HepG2 (cell line): ENCODE measurements around the gene WDFY1. TPM values are rescaled to one million over a fixed set of nuclear protein-coding genes. Genes with fewer than 3 reads are reported as not detected.

Experiments
- ARID3A ChIP-seq: IDR thresholded peaks from 2 replicates; pipeline ENCODE4 v1.6.1; 2012; ENCODE audit warnings: low read depth, low read length, improper control_type of control experiment
- CCAR2 ChIP-seq: fragments of 200-400 bp; formaldehyde crosslinking; optimal IDR thresholded peaks from 2 replicates; pipeline ENCODE3; 2018; ENCODE audit warnings: low read depth, mild to moderate bottlenecking, low read length, moderate library complexity
- ELF1 ChIP-seq: sonication (generic); formaldehyde crosslinking; IDR thresholded peaks from 2 replicates; pipeline ENCODE4 v1.4.0; 2020; ENCODE audit warnings: missing genetic modification reagents
- ETS1 ChIP-seq: sonication (generic); formaldehyde crosslinking; IDR thresholded peaks from 2 replicates; pipeline ENCODE4 v1.4.0; 2020; ENCODE audit warnings: missing genetic modification reagents
- ETV6 ChIP-seq: sonication (generic); formaldehyde crosslinking; conservative IDR thresholded peaks from 2 replicates; pipeline ENCODE4 v1.4.0; 2020; ENCODE audit warnings: missing genetic modification reagents
- GPN1 ChIP-seq: sonication (generic); formaldehyde crosslinking; IDR thresholded peaks from 2 replicates; pipeline ENCODE4 v1.5.1; 2020; ENCODE audit warnings: missing genetic modification reagents, borderline replicate concordance
- NFIC ChIP-seq: IDR thresholded peaks from 2 replicates; pipeline ENCODE4 v1.6.1; 2012; ENCODE audit warnings: mild to moderate bottlenecking, low read length, inconsistent platforms
- NFYB ChIP-seq: sonication (generic); formaldehyde crosslinking; IDR thresholded peaks from 2 replicates; pipeline ENCODE4 v1.4.0; 2020; ENCODE audit warnings: missing genetic modification reagents
- PPARG ChIP-seq: conservative IDR thresholded peaks from 2 replicates; pipeline ENCODE4 v1.6.1; 2016; ENCODE audit warnings: missing biosample characterization, missing genetic modification reagents
- SNAI1 ChIP-seq: sonication (generic); formaldehyde crosslinking; IDR thresholded peaks from 2 replicates; pipeline ENCODE4 v1.5.0; 2020; ENCODE audit warnings: mild to moderate bottlenecking, missing genetic modification reagents, borderline replicate concordance
- UBTF ChIP-seq: sonication (generic); formaldehyde crosslinking; IDR thresholded peaks from 2 replicates; pipeline ENCODE4 v1.4.0; 2020; ENCODE audit warnings: mild to moderate bottlenecking, missing genetic modification reagents
- ZC3H13 ChIP-seq: sonication (generic); formaldehyde crosslinking; IDR thresholded peaks from 2 replicates; pipeline ENCODE4 v1.8.1; 2023; ENCODE audit warnings: mild to moderate bottlenecking, missing genetic modification reagents, moderate library complexity
- ZNF101 ChIP-seq: sonication (generic); formaldehyde crosslinking; IDR thresholded peaks from 2 replicates; pipeline ENCODE4 v1.4.0; 2020; ENCODE audit warnings: mild to moderate bottlenecking, low read depth, missing genetic modification reagents, borderline replicate concordance
- ZNF234 ChIP-seq: sonication (generic); formaldehyde crosslinking; conservative IDR thresholded peaks from 2 replicates; pipeline ENCODE4 v1.5.1; 2020; ENCODE audit warnings: mild to moderate bottlenecking, missing genetic modification reagents
- ZNF549 ChIP-seq: sonication (generic); formaldehyde crosslinking; IDR thresholded peaks from 2 replicates; pipeline ENCODE4 v1.5.0; 2020; ENCODE audit warnings: missing genetic modification reagents
- ZSCAN22 ChIP-seq: sonication (generic); formaldehyde crosslinking; IDR thresholded peaks from 2 replicates; pipeline ENCODE4 v1.4.0; 2020; ENCODE audit warnings: mild to moderate bottlenecking, missing genetic modification reagents
- polyA plus RNA-seq, 8 experiments: library from polyadenylated mRNA; depleted of rRNA in 3 of 8; stranded (reverse) in 7 of 8; unstranded in 1 of 8; fragments of >200 nt; fragmentation: Illumina TruSeq in 4 of 8; extraction: Trizol in 4 of 8; gene quantifications; 2 replicates each; pipeline versions ENCODE4 v1.2.1 to v1.2.3, GENCODE V29; 2011 to 2016; ENCODE audit warnings: low read depth in 4 of 8, missing spikeins in 1 of 8, mixed read lengths in 1 of 8; ENCODE audit not compliant: insufficient read depth in 1 of 8
- total RNA-seq, 5 experiments: library from RNA; depleted of rRNA; stranded (reverse); fragments of >200 nt; fragmentation: Illumina TruSeq; extraction: Trizol; gene quantifications; 2 replicates each; pipeline ENCODE4 v1.2.3, GENCODE V29; 2016; ENCODE audit warnings: low read depth in 1 of 5
- TF ChIP-seq, protein P1 (sequence below): sonication (generic); formaldehyde crosslinking; IDR thresholded peaks from 2 replicates; pipeline ENCODE4 v1.4.0; 2020; ENCODE audit warnings: missing genetic modification reagents
- TF ChIP-seq, protein P2 (sequence below): sonication (generic); formaldehyde crosslinking; IDR thresholded peaks from 2 replicates; pipeline ENCODE4 v1.5.1; 2020; ENCODE audit warnings: missing genetic modification reagents, mild to moderate bottlenecking, borderline replicate concordance

WDFY1 gene
- total and polyA plus RNA-seq, 2 of the 13 experiments (the other 11 are each of a cell fraction or from before 2014, with no cell fraction given) = 77.0 to 78.4 TPM

- TF ChIP-seq, protein P1, sequence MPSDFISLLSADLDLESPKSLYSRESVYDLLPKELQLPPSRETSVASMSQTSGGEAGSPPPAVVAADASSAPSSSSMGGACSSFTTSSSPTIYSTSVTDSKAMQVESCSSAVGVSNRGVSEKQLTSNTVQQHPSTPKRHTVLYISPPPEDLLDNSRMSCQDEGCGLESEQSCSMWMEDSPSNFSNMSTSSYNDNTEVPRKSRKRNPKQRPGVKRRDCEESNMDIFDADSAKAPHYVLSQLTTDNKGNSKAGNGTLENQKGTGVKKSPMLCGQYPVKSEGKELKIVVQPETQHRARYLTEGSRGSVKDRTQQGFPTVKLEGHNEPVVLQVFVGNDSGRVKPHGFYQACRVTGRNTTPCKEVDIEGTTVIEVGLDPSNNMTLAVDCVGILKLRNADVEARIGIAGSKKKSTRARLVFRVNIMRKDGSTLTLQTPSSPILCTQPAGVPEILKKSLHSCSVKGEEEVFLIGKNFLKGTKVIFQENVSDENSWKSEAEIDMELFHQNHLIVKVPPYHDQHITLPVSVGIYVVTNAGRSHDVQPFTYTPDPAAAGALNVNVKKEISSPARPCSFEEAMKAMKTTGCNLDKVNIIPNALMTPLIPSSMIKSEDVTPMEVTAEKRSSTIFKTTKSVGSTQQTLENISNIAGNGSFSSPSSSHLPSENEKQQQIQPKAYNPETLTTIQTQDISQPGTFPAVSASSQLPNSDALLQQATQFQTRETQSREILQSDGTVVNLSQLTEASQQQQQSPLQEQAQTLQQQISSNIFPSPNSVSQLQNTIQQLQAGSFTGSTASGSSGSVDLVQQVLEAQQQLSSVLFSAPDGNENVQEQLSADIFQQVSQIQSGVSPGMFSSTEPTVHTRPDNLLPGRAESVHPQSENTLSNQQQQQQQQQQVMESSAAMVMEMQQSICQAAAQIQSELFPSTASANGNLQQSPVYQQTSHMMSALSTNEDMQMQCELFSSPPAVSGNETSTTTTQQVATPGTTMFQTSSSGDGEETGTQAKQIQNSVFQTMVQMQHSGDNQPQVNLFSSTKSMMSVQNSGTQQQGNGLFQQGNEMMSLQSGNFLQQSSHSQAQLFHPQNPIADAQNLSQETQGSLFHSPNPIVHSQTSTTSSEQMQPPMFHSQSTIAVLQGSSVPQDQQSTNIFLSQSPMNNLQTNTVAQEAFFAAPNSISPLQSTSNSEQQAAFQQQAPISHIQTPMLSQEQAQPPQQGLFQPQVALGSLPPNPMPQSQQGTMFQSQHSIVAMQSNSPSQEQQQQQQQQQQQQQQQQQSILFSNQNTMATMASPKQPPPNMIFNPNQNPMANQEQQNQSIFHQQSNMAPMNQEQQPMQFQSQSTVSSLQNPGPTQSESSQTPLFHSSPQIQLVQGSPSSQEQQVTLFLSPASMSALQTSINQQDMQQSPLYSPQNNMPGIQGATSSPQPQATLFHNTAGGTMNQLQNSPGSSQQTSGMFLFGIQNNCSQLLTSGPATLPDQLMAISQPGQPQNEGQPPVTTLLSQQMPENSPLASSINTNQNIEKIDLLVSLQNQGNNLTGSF (CRISPR knock-in tag) = peak; percentile 95
- TF ChIP-seq ZC3H13 (peak; percentile 72; the same call in 1 of the 2 replicates), NFYB (peak; percentile 57), UBTF (CRISPR knock-in tag) (peak; percentile 99), ETS1 (CRISPR knock-in tag) (0 out of 2 replicates have a peak, but pooled peaks have one; percentile 87), ZNF234 (CRISPR knock-in tag) (0 out of 2 replicates have a peak, but pooled peaks have one; percentile 53), ZSCAN22 (no peak; the same call in 1 of the 2 replicates), PPARG (CRISPR knock-in tag) (peak; percentile 80), SNAI1 (peak; percentile 90), ZNF549 (no peak), ARID3A (no peak; the same call in 1 of the 2 replicates), ETV6 (peak; percentile 90), CCAR2 (peak; percentile 99), ZNF101 (peak; percentile 96; the same call in 1 of the 2 replicates), NFIC (peak; percentile 83; the same call in 1 of the 2 replicates), ELF1 (CRISPR knock-in tag) (peak; percentile 100), GPN1 (CRISPR knock-in tag) (no peak)
- TF ChIP-seq, protein P2, sequence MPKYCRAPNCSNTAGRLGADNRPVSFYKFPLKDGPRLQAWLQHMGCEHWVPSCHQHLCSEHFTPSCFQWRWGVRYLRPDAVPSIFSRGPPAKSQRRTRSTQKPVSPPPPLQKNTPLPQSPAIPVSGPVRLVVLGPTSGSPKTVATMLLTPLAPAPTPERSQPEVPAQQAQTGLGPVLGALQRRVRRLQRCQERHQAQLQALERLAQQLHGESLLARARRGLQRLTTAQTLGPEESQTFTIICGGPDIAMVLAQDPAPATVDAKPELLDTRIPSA (CRISPR knock-in tag) = peak; percentile 94; the same call in 1 of the 2 replicates
Observed at GRCh38 chr2:223957092-223957851, 12.1 kb upstream of the WDFY1 start, which contains the start of gene MRPL44 (continued).
